Measurements from ENCODE around the gene HPS1.

The HPS1 gene

GRCh38 chr10:98394851-98395440 lies 51.8 kb downstream of the HPS1 start:
- Histone ChIP-seq H4K8ac (ENCODE audit: low read depth, low read length) (no peak overlapping the region), H3K23ac (ENCODE audit: low read length) (no peak overlapping the region), H2BK5ac (ENCODE audit: low read depth, low read length, poor library complexity) (no peak overlapping the region), H3K4me3 (ENCODE audit: low read depth, low read length) (no peak overlapping the region), H2BK120ac (ENCODE audit: insufficient read depth, low read length, poor library complexity) (no peak overlapping the region), H3K4ac (ENCODE audit: low read depth, low read length) (no peak overlapping the region), H3K79me1 (ENCODE audit: low read length) (no peaks in the 10 kb centered on the region), H2AFZ (ENCODE audit: insufficient read depth, low read length, poor library complexity) (no peak overlapping the region), H3K4me1 (ENCODE audit: control insufficient read depth in 1 of 2, insufficient read depth in 2 of 2, low read length in 2 of 2) (no peaks in the 10 kb centered on the region), H3K27ac (ENCODE audit: low read depth, low read length) (no peak overlapping the region), H3K18ac (ENCODE audit: low read length) (no peak overlapping the region), H4K91ac (ENCODE audit: low read depth, low read length) (no peak overlapping the region), H3K36me3 (ENCODE audit: control insufficient read depth in 1 of 2, insufficient read depth in 2 of 2, low read length in 2 of 2) (no peaks in the 10 kb centered on the region), H3K79me2 (ENCODE audit: control insufficient read depth, insufficient read depth, low read length, poor library complexity) (no peaks in the 10 kb centered on the region), H4K12ac (ENCODE audit: low read depth, low read length) (no peak overlapping the region), H3K9ac (ENCODE audit: low read length) (no peak overlapping the region), H2AK5ac (ENCODE audit: low read length) (no peak overlapping the region), H3K14ac (ENCODE audit: low read length) (no peak overlapping the region), H3K9me3 (ENCODE audit: insufficient read depth, low read depth, low read length) (no peaks in the 10 kb centered on the region), H2BK12ac (ENCODE audit: low read length) (no peak overlapping the region), H3K27me3 (ENCODE audit: insufficient read depth, low read length) (no peaks in the 10 kb centered on the region), H3K4me2 (ENCODE audit: low read length) (no peak overlapping the region)
- WGBS (ENCODE audit: extremely low coverage, insufficient coverage, insufficient read length), result 100% methylated on average over 1 of the region's 8 CpGs
- no peak for DNase-seq

- Histone ChIP-seq H3K23ac (ENCODE audit: low read length) (no peak overlapping the region), H3K27ac (ENCODE audit: low read depth, low read length) (no peak overlapping the region), H3K4me2 (ENCODE audit: low read length) (no peak overlapping the region), H2AFZ (ENCODE audit: insufficient read depth, low read length, poor library complexity) (no peak overlapping the region), H3K9me3 (ENCODE audit: insufficient read depth, low read depth, low read length) (no peaks in the 10 kb centered on the region), H2AK5ac (ENCODE audit: low read length) (no peak overlapping the region), H2BK5ac (ENCODE audit: low read depth, low read length, poor library complexity) (no peak overlapping the region), H3K79me2 (ENCODE audit: control insufficient read depth, insufficient read depth, low read length, poor library complexity) (no peaks in the 10 kb centered on the region), H2BK12ac (ENCODE audit: low read length) (no peak overlapping the region), H3K4ac (ENCODE audit: low read depth, low read length) (no peak overlapping the region), H3K14ac (ENCODE audit: low read length) (no peak overlapping the region), H3K9ac (ENCODE audit: low read length) (no peak overlapping the region), H3K4me3 (ENCODE audit: low read depth, low read length) (no peak overlapping the region), H3K36me3 (ENCODE audit: control insufficient read depth in 1 of 2, insufficient read depth in 2 of 2, low read length in 2 of 2) (no peaks in the 10 kb centered on the region), H4K91ac (ENCODE audit: low read depth, low read length) (no peak overlapping the region), H2BK120ac (ENCODE audit: insufficient read depth, low read length, poor library complexity) (no peak overlapping the region), H3K27me3 (ENCODE audit: insufficient read depth, low read length) (no peaks in the 10 kb centered on the region), H3K18ac (ENCODE audit: low read length) (no peak overlapping the region), H3K4me1 (ENCODE audit: control insufficient read depth in 1 of 2, insufficient read depth in 2 of 2, low read length in 2 of 2) (no peaks in the 10 kb centered on the region), H4K12ac (ENCODE audit: low read depth, low read length) (no peak overlapping the region), H3K79me1 (ENCODE audit: low read length) (no peaks in the 10 kb centered on the region), H4K8ac (ENCODE audit: low read depth, low read length) (no peak overlapping the region)
- no CpG with 5 or more reads among the region's 8 CpGs for WGBS (ENCODE audit: extremely low coverage, insufficient coverage, insufficient read length)
- DNase-seq, result no peak
These were observed 55.1 kb downstream of the HPS1 start for GRCh38 chr10:98391578-98391991.

GRCh38 chr10:98391065-98391464 lies 55.7 kb downstream of the HPS1 start:
- no peaks in the 10 kb centered on the region for H3K27me3 ChIP-seq (ENCODE audit: insufficient read depth, low read length)
- DNase-seq, result no peak
- H3K9ac ChIP-seq (ENCODE audit: low read length), result no peak overlapping the region
- H2BK5ac ChIP-seq (ENCODE audit: low read depth, low read length, poor library complexity), result no peak overlapping the region
- H4K12ac ChIP-seq (ENCODE audit: low read depth, low read length), result no peak overlapping the region
- no peak overlapping the region for H3K4ac ChIP-seq (ENCODE audit: low read depth, low read length)
- H3K36me3 ChIP-seq (ENCODE audit: control insufficient read depth in 1 of 2, insufficient read depth in 2 of 2, low read length in 2 of 2), result no peaks in the 10 kb centered on the region
- no peak overlapping the region for H3K27ac ChIP-seq (ENCODE audit: low read depth, low read length)
- no peak overlapping the region for H4K91ac ChIP-seq (ENCODE audit: low read depth, low read length)
- H2BK12ac ChIP-seq (ENCODE audit: low read length), result no peak overlapping the region
- H3K4me2 ChIP-seq (ENCODE audit: low read length), result no peak overlapping the region
- H2AK5ac ChIP-seq (ENCODE audit: low read length), result no peak overlapping the region
- no peaks in the 10 kb centered on the region for H3K4me1 ChIP-seq (ENCODE audit: control insufficient read depth in 1 of 2, insufficient read depth in 2 of 2, low read length in 2 of 2)
- H3K18ac ChIP-seq (ENCODE audit: low read length), result no peak overlapping the region
- WGBS (ENCODE audit: extremely low coverage, insufficient coverage, insufficient read length), result no CpG with 5 or more reads among the region's 7 CpGs
- no peak overlapping the region for H4K8ac ChIP-seq (ENCODE audit: low read depth, low read length)
- H3K14ac ChIP-seq (ENCODE audit: low read length), result no peak overlapping the region
- H3K9me3 ChIP-seq (ENCODE audit: insufficient read depth, low read depth, low read length), result no peaks in the 10 kb centered on the region
- no peak overlapping the region for H3K23ac ChIP-seq (ENCODE audit: low read length)
- no peak overlapping the region for H2AFZ ChIP-seq (ENCODE audit: insufficient read depth, low read length, poor library complexity)
- H3K79me2 ChIP-seq (ENCODE audit: control insufficient read depth, insufficient read depth, low read length, poor library complexity), result no peaks in the 10 kb centered on the region
- no peaks in the 10 kb centered on the region for H3K79me1 ChIP-seq (ENCODE audit: low read length)
- H3K4me3 ChIP-seq (ENCODE audit: low read depth, low read length), result no peak overlapping the region
- H2BK120ac ChIP-seq (ENCODE audit: insufficient read depth, low read length, poor library complexity), result no peak overlapping the region

GRCh38 chr10:98390406-98390805 lies 56.3 kb downstream of the HPS1 start:
- Histone ChIP-seq H3K18ac (ENCODE audit: low read length) (no peak overlapping the region), H4K91ac (ENCODE audit: low read depth, low read length) (no peak overlapping the region), H3K4me3 (ENCODE audit: low read depth, low read length) (no peak overlapping the region), H3K36me3 (ENCODE audit: control insufficient read depth in 1 of 2, insufficient read depth in 2 of 2, low read length in 2 of 2) (no peaks in the 10 kb centered on the region), H3K9ac (ENCODE audit: low read length) (no peak overlapping the region), H4K12ac (ENCODE audit: low read depth, low read length) (no peak overlapping the region), H3K27me3 (ENCODE audit: insufficient read depth, low read length) (no peaks in the 10 kb centered on the region), H3K27ac (ENCODE audit: low read depth, low read length) (no peak overlapping the region), H4K8ac (ENCODE audit: low read depth, low read length) (no peak overlapping the region), H2BK12ac (ENCODE audit: low read length) (no peak overlapping the region), H3K4me2 (ENCODE audit: low read length) (no peak overlapping the region), H3K4me1 (ENCODE audit: control insufficient read depth in 1 of 2, insufficient read depth in 2 of 2, low read length in 2 of 2) (peaks cover 0 to 2% of the 10 kb centered on the region in 2 experiments), H3K79me1 (ENCODE audit: low read length) (no peaks in the 10 kb centered on the region), H2AFZ (ENCODE audit: insufficient read depth, low read length, poor library complexity) (no peak overlapping the region), H3K9me3 (ENCODE audit: insufficient read depth, low read depth, low read length) (no peaks in the 10 kb centered on the region), H2AK5ac (ENCODE audit: low read length) (no peak overlapping the region), H3K14ac (ENCODE audit: low read length) (no peak overlapping the region), H3K79me2 (ENCODE audit: control insufficient read depth, insufficient read depth, low read length, poor library complexity) (no peaks in the 10 kb centered on the region), H3K23ac (ENCODE audit: low read length) (no peak overlapping the region), H3K4ac (ENCODE audit: low read depth, low read length) (no peak overlapping the region), H2BK120ac (ENCODE audit: insufficient read depth, low read length, poor library complexity) (no peak overlapping the region), H2BK5ac (ENCODE audit: low read depth, low read length, poor library complexity) (no peak overlapping the region)
- no CpG with 5 or more reads among the region's 4 CpGs for WGBS (ENCODE audit: extremely low coverage, insufficient coverage, insufficient read length)
- no peak for DNase-seq

All from trophoblast cell (in vitro differentiated cells and primary cell).